Gastroesophageal sphincter (tissue), 4 donors: ENCODE measurements around the gene ANO4. TPM values are rescaled to one million over a fixed set of nuclear protein-coding genes. Genes with fewer than 3 reads are reported as not detected.

Source experiments
- ATAC-seq: fragments of 150-250 bp; one replicate; pipeline ENCODE4 v1.9.1; 2016; ENCODE audit warnings: mild to moderate bottlenecking, moderate library complexity
- H3K27ac ChIP-seq, 4 donors: fragments of 200-600 bp; sonication (generic) in 3 of 4; 1 replicate in 3 of 4; 2 replicates in 1 of 4; pipeline ENCODE4 v1.5.1; 2016 to 2019
- H3K27me3 ChIP-seq: fragments of 200-600 bp; sonication (generic); one replicate; pipeline ENCODE4 v1.5.1; 2019
- H3K36me3 ChIP-seq, 2 donors: fragments of 200-600 bp; sonication (generic); one replicate each; pipeline ENCODE4 v1.5.1; 2019; ENCODE audit warnings: control low read depth in 1 of 2
- H3K4me1 ChIP-seq, 3 donors: fragments of 200-600 bp; sonication (generic); 1 replicate in 2 of 3; 2 replicates in 1 of 3; pipeline ENCODE4 v1.5.1; 2016 to 2019; ENCODE audit warnings: control low read depth in 2 of 3
- H3K4me3 ChIP-seq, 2 donors: fragments of 200-600 bp; sonication (generic); one replicate each; pipeline ENCODE4 v1.5.1; 2019; ENCODE audit warnings: mild to moderate bottlenecking in 1 of 2, moderate library complexity in 1 of 2
- H3K9me3 ChIP-seq, 3 donors: fragments of 200-600 bp; sonication (generic); one replicate each; pipeline ENCODE4 v1.5.1; 2017 to 2019; ENCODE audit warnings: control low read depth in 2 of 3
- EP300 ChIP-seq: sonication (generic); formaldehyde crosslinking; IDR thresholded peaks from one replicate; pipeline ENCODE4 v1.6.1; 2017; ENCODE audit warnings: antibody characterized with exemption, mild to moderate bottlenecking
- POLR2A ChIP-seq, 2 donors: fragments of 450-650 bp; IDR thresholded peaks; one replicate each; pipeline ENCODE4 v1.6.1; 2017; ENCODE audit warnings: antibody characterized with exemption in 2 of 2, mild to moderate bottlenecking in 2 of 2, moderate library complexity in 1 of 2
- POLR2AphosphoS5 ChIP-seq: sonication (generic); formaldehyde crosslinking; IDR thresholded peaks from one replicate; pipeline ENCODE4 v1.6.1; 2017; ENCODE audit warnings: antibody characterized with exemption
- WGBS, 2 donors: methylation state at CpG; one replicate each; pipeline ENCODE4 v1.1.5; 2018; ENCODE audit warnings: low coverage in 1 of 2; 5-methylcytosine and 5-hydroxymethylcytosine counted together
- total RNA-seq, 4 donors: library from RNA; depleted of rRNA; stranded (reverse); fragments of >200 nt; gene quantifications; one replicate each; pipeline ENCODE4 v1.1.0, GENCODE V29; 2016
- TF ChIP-seq, protein P1 (sequence below), 4 experiments: fragments of 200-600 bp in 2 of 4; fragments of 450-650 bp in 2 of 4; sonication (generic) in 1 of 4; IDR thresholded peaks; one replicate each; pipeline ENCODE4 v1.5.1; 2017 to 2019; ENCODE audit warnings: antibody characterized with exemption in 4 of 4, mild to moderate bottlenecking in 2 of 4, moderate library complexity in 2 of 4

Gene ANO4
- total RNA-seq, 4 donors from 2014 or later, result 0.08 to 0.30 (median 0.13) TPM; not detected in 1

DNA sequence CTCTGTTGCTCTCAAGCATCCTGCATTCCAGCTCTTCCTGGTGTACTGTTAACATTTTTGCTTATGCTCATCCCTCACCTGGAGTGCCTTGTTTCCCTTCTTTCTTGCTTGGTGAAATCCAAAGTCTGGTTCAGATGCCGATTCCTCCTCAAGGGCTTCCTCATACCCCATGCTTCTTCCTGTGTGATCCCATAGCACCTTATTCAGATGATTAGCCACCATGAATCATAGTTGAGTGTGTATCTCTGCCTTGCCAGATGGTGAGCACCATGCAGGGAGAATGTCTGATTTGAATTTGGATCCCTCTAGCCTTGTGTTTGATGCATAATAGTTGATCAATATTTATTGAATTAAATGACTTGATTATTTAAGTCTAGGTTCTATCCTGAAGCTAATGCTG, 39.4 kb upstream of the ANO4 start:
- TF ChIP-seq EP300 (no peak), POLR2AphosphoS5 (no peak), POLR2A (IDR thresholded peaks at IDR 0.05) (no peak)
- no peaks in the 10 kb centered on the region for H3K36me3 ChIP-seq
- no peak for ATAC-seq
- peaks cover 8% of the 10 kb centered on the region for H3K27me3 ChIP-seq
- no peak overlapping the region for H3K27ac ChIP-seq
- H3K9me3 ChIP-seq, result peaks cover 0 to 12% (median 0%) of the 10 kb centered on the region in 3 donors
- no peak overlapping the region for H3K4me3 ChIP-seq
- H3K4me1 ChIP-seq, result no peaks in the 10 kb centered on the region
- 90% methylated on average over 1 of the region's 1 CpG; no CpG with 5 or more reads in 1 of the 2 donors for WGBS, 2 donors

DNA sequence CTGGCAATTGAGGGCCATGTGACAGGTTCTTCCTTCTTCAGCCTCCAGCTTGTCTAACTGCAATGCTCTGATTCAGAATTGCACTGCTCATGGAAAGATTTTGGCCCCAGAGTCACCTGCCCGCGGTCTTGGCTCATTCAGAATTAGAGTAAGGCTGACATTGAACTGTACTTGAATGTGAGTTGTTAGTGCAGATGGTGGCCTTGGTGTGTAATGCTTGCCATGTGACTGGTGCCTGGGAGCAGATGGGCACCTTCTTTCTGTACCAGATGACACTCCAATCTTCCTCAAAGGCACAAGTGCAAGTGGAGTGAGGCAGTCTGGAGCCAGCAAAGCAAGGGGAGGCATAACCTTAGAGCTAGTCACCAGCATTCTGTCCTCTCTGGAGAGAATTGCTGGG, 36.5 kb upstream of the ANO4 start:
- peaks cover 0 to 4% (median 0%) of the 10 kb centered on the region in 3 donors for H3K9me3 ChIP-seq

DNA sequence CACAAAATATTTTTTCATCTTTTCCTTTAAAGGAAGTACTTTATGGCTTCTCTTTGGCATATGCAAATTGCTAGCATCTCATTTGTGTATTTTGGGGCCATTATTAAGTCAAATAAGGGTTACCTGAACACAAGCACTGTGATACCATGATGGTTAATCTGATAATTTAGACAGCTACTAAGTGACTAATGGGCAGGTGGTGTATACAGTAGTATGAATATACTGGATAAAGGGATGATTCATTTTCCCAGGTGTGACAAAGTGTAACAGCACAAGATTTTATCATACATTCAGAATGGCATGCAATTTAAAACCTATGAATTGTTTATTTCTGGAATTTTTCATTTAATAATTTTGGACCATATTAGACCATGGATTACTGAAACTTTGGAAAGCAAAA, 27.2 kb upstream of the ANO4 start:
- ATAC-seq, result no peak
- Histone ChIP-seq H3K27ac (no peak overlapping the region), H3K36me3 (no peaks in the 10 kb centered on the region), H3K4me1 (no peaks in the 10 kb centered on the region), H3K4me3 (no peak overlapping the region), H3K27me3 (no peaks in the 10 kb centered on the region), H3K9me3 (peaks cover 0 to 6% (median 0%) of the 10 kb centered on the region in 3 donors)
- TF ChIP-seq POLR2A (IDR thresholded peaks at IDR 0.05) (no peak), POLR2AphosphoS5 (no peak), EP300 (no peak)
- TF ChIP-seq, protein P1, sequence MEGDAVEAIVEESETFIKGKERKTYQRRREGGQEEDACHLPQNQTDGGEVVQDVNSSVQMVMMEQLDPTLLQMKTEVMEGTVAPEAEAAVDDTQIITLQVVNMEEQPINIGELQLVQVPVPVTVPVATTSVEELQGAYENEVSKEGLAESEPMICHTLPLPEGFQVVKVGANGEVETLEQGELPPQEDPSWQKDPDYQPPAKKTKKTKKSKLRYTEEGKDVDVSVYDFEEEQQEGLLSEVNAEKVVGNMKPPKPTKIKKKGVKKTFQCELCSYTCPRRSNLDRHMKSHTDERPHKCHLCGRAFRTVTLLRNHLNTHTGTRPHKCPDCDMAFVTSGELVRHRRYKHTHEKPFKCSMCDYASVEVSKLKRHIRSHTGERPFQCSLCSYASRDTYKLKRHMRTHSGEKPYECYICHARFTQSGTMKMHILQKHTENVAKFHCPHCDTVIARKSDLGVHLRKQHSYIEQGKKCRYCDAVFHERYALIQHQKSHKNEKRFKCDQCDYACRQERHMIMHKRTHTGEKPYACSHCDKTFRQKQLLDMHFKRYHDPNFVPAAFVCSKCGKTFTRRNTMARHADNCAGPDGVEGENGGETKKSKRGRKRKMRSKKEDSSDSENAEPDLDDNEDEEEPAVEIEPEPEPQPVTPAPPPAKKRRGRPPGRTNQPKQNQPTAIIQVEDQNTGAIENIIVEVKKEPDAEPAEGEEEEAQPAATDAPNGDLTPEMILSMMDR (IDR thresholded peaks at IDR 0.05), result no peak

More for the DNA sequence above, 36.5 kb upstream of the ANO4 start:
- H3K27me3 ChIP-seq, result peaks cover 4% of the 10 kb centered on the region
- no peak for ATAC-seq
- no peaks in the 10 kb centered on the region for H3K4me1 ChIP-seq
- no peaks in the 10 kb centered on the region for H3K36me3 ChIP-seq
- H3K4me3 ChIP-seq, result no peak overlapping the region
- TF ChIP-seq EP300 (no peak), POLR2A (IDR thresholded peaks at IDR 0.05) (no peak), POLR2AphosphoS5 (no peak)
- TF ChIP-seq, protein P1 (IDR thresholded peaks at IDR 0.05), result no peak
- H3K27ac ChIP-seq, result no peak overlapping the region
- no CpG with 5 or more reads among the region's 2 CpGs for WGBS, 2 donors

DNA sequence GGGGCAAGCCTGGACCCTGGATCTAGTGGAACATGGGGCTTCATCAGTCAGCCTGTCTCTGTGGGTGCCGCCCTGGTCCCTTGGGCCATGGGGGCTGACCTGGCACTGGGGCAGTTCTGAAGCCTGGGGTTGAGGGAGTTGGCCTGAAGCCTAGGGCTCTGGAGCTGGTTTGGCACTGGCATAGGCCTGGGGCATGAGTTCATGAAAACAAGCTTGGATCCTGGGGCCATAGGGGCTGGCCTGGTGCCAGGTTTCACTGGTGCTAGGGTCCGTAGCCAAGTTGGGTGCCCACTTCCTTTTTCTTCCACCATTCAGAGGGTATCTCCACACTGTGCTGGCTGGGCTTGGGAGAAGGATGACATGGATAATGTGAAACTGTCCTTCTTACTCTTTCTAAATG, 26.6 kb upstream of the ANO4 start:
- TF ChIP-seq, protein P1 (IDR thresholded peaks at IDR 0.05), result no peak
- no peak for TF ChIP-seq POLR2A (IDR thresholded peaks at IDR 0.05)
- Histone ChIP-seq H3K27me3 (no peaks in the 10 kb centered on the region), H3K4me1 (no peaks in the 10 kb centered on the region), H3K9me3 (peaks cover 0 to 6% (median 0%) of the 10 kb centered on the region in 3 donors), H3K27ac (no peak overlapping the region), H3K36me3 (no peaks in the 10 kb centered on the region), H3K4me3 (no peak overlapping the region)
- ATAC-seq, result no peak
- WGBS, 2 donors, result 63% methylated on average over 1 of the region's 2 CpGs; no CpG with 5 or more reads in 1 of the 2 donors

DNA sequence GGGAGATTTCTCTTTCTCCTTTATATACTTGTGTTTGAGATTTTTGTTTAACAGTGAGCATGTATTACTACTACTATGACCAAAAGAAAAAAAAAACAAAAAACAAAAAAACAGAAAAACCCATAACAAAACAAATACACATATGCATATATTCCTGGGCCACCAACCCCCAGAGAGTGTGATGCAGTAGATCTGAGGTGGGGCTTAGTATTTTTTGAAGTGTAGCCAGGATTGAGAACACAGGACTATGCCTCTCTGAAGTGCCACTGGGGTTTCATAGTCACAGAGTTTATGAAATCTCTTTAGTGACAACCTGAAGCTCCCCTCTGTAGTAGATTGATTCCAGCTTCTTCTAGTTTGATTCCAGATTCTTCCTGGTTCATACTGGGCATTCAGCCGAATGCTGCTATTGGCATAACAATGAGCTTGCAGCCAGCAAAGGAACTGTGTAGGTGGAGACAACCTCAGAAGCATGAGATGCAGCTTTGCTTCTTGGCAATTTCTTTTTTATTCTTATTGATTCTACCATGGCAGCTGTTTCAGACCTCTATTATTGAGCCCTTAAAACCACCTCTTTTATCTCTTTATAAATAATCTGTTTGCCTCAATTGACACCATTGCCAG, 15.5 kb upstream of the ANO4 start:
- peaks cover 7% of the 10 kb centered on the region for H3K27me3 ChIP-seq
- 33% methylated on average over 1 of the region's 1 CpG; no CpG with 5 or more reads in 1 of the 2 donors for WGBS, 2 donors
- H3K27ac ChIP-seq, result no peak overlapping the region
- H3K36me3 ChIP-seq, result no peaks in the 10 kb centered on the region
- H3K4me3 ChIP-seq, result no peak overlapping the region
- TF ChIP-seq, protein P1 (IDR thresholded peaks at IDR 0.05), result no peak
- TF ChIP-seq POLR2A (IDR thresholded peaks at IDR 0.05) (no peak), POLR2AphosphoS5 (no peak), EP300 (no peak)
- ATAC-seq, result no peak
- H3K4me1 ChIP-seq, result no peaks in the 10 kb centered on the region
- no peaks in the 10 kb centered on the region for H3K9me3 ChIP-seq
